Fibroblast of lung (primary cell): ENCODE measurements around the gene MLXIP. TPM values are rescaled to one million over a fixed set of nuclear protein-coding genes. Genes with fewer than 3 reads are reported as not detected.
"Not testable (repeated sequence)": the region's sequence is repeated elsewhere in the genome, so short reads cannot be mapped to it uniquely, and the experiment has no call there.

Experiments
- DNase-seq, 2 donors: peaks; one replicate each; pipeline versions ENCODE4 v3.0.0 to v3.0.0-alpha.2; 2010; ENCODE audit warnings: low read depth in 2 of 2
- H2AFZ ChIP-seq: 2 replicates; pipeline ENCODE4 v1.5.1; 2012; ENCODE audit warnings: low read length, control low read depth, inconsistent platforms
- H3K27ac ChIP-seq: 2 replicates; pipeline ENCODE4 v1.5.1; 2011; ENCODE audit warnings: low read length, control low read depth; ENCODE audit not compliant: insufficient read depth
- H3K27me3 ChIP-seq: 2 replicates; pipeline ENCODE4 v1.5.1; 2011; ENCODE audit warnings: mild to moderate bottlenecking, low read length; ENCODE audit not compliant: control insufficient read depth, insufficient read depth
- H3K36me3 ChIP-seq: 2 replicates; pipeline ENCODE4 v1.5.1; 2011; ENCODE audit warnings: low read length; ENCODE audit not compliant: control insufficient read depth, insufficient read depth
- H3K4me1 ChIP-seq: 2 replicates; pipeline ENCODE4 v1.5.1; 2011; ENCODE audit warnings: low read length; ENCODE audit not compliant: control insufficient read depth, insufficient read depth; ENCODE audit errors: extremely low read depth
- H3K4me2 ChIP-seq: 2 replicates; pipeline ENCODE4 v1.5.1; 2011; ENCODE audit warnings: low read length, control low read depth; ENCODE audit not compliant: insufficient read depth; ENCODE audit errors: extremely low read depth
- H3K4me3 ChIP-seq, 4 experiments: fragments of 200-600 bp in 1 of 4; sonication (generic) in 1 of 4; replicated peaks in 1 of 4; 2 replicates each; pipeline ENCODE4 v1.5.1; 2011 to 2016; ENCODE audit warnings: low read length in 4 of 4, low read depth in 3 of 4, mild to moderate bottlenecking in 3 of 4, control low read depth in 2 of 4, inconsistent platforms in 1 of 4, mixed read lengths in 1 of 4; ENCODE audit not compliant: insufficient read depth in 1 of 4; ENCODE audit errors: control extremely low read depth in 1 of 4
- H3K79me2 ChIP-seq: 2 replicates; pipeline ENCODE4 v1.5.1; 2012; ENCODE audit warnings: mild to moderate bottlenecking, low read length, inconsistent platforms; ENCODE audit not compliant: control insufficient read depth, insufficient read depth
- H3K9ac ChIP-seq: 2 replicates; pipeline ENCODE4 v1.5.1; 2011; ENCODE audit warnings: mild to moderate bottlenecking, low read length, control low read depth; ENCODE audit not compliant: insufficient read depth
- H3K9me3 ChIP-seq: 2 replicates; pipeline ENCODE4 v1.5.1; 2012; ENCODE audit warnings: low read depth, low read length; ENCODE audit not compliant: control insufficient read depth, insufficient read depth
- H4K20me1 ChIP-seq: 2 replicates; pipeline ENCODE4 v1.5.1; 2011; ENCODE audit warnings: low read length; ENCODE audit not compliant: control insufficient read depth, insufficient read depth; ENCODE audit errors: extremely low read depth
- CTCF ChIP-seq, 2 donors: IDR thresholded peaks in 1 of 2; conservative IDR thresholded peaks in 1 of 2; 1 replicate in 1 of 2; 2 replicates in 1 of 2; pipeline ENCODE4 v1.5.1; 2011 to 2012; ENCODE audit warnings: low read length in 2 of 2, control low read depth in 1 of 2, inconsistent platforms in 1 of 2, low read depth in 1 of 2, mild to moderate bottlenecking in 1 of 2
- EZH2 ChIP-seq: IDR thresholded peaks from 2 replicates; pipeline ENCODE4 v1.5.1; 2012; ENCODE audit warnings: low read length, control low read depth, mild to moderate bottlenecking; ENCODE audit errors: missing control alignments
- polyA plus RNA-seq, 2 donors: library from polyadenylated mRNA; depleted of rRNA in 1 of 2; stranded (reverse) in 1 of 2; unstranded in 1 of 2; fragments of >200 nt; gene quantifications; 2 replicates each; pipeline ENCODE4 v1.2.1, GENCODE V29; 2011 to 2012; ENCODE audit warnings: missing spikeins in 1 of 2
- total RNA-seq: library from RNA; depleted of rRNA; stranded (reverse); fragments of >200 nt; gene quantifications from 2 replicates; pipeline ENCODE4 v1.2.1, GENCODE V29; 2014

Gene MLXIP
- total and polyA plus RNA-seq, 2 donors (not counting 1 experiment from before 2014, with no cell fraction given), result 6.6 to 17.0 TPM

DNA sequence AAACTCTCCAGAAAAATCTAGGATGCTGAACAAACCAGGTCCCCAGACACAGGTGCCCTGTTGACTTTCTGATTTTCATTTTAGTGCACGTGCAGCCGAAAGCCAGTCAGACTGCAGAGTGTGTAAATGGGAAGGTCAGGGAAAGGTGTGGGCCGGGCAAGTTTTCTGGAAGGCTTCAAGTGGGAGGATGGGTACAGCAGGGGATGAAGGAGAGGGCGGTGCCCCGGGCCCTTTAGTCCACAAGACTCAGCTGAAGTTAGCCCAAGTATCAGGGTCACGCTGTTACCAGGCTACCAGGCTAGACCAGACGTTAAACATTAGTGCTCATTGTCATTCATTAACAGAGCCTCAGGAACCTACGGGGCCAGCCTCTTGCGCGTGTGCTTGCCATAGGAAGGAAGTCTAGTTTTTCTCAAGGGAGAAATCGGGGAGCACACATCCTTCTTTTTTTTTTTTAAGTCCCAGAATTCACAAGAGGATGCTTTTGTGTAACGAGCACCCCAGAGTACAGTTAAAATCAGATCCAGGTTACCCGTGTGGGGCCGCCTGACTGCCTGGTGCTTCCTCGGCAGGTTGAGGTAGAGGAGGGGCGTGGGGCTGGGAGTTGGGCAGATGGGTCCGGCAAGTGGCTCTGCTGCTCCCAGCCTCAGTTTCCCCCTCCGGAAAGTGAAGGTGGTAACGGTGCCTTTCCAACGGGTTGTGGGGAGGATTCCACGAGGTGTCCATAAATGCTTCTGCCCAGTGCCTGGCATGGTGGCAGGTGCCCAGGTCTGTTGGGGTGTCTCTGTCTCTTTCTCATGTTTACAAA, 37.8 kb upstream of the MLXIP start:
- Histone ChIP-seq H2AFZ (no peak overlapping the region), H3K4me2 (no peak overlapping the region), H3K36me3 (peaks cover 1% of the 10 kb centered on the region), H4K20me1 (no peaks in the 10 kb centered on the region), H3K9ac (no peak overlapping the region), H3K79me2 (no peaks in the 10 kb centered on the region), H3K27ac (no peak overlapping the region), H3K9me3 (no peaks in the 10 kb centered on the region), H3K27me3 (no peaks in the 10 kb centered on the region), H3K4me3 (no peak overlapping the region), H3K4me1 (no peaks in the 10 kb centered on the region)
- DNase-seq, result no peak
- TF ChIP-seq EZH2 (no peak), CTCF (conservative IDR thresholded peaks at IDR 0.05 in 1 of 2, IDR thresholded peaks at IDR 0.05 in 1 of 2; ENCODE audit: low read depth in 1 of 2, low read length in 2 of 2) (no peak)

- H2AFZ ChIP-seq, H3K4me3 ChIP-seq, H3K36me3 ChIP-seq, H3K79me2 ChIP-seq, DNase-seq, H3K4me2 ChIP-seq, H3K27me3 ChIP-seq, H3K9me3 ChIP-seq, H3K4me1 ChIP-seq, H4K20me1 ChIP-seq, H3K27ac ChIP-seq, H3K9ac ChIP-seq: not testable (repeated sequence)
Observed at GRCh38 chr12:122041458-122041857, 37.1 kb upstream of the MLXIP start.

GRCh38 chr12:122042910-122043309, 35.6 kb upstream of the MLXIP start:
- no peak for TF ChIP-seq CTCF (conservative IDR thresholded peaks at IDR 0.05 in 1 of 2, IDR thresholded peaks at IDR 0.05 in 1 of 2; ENCODE audit: low read depth in 1 of 2, low read length in 2 of 2)
- TF ChIP-seq EZH2, result no peak
- no peak overlapping the region for H3K4me2 ChIP-seq
- no peaks in the 10 kb centered on the region for H3K79me2 ChIP-seq
- no peaks in the 10 kb centered on the region for H4K20me1 ChIP-seq
- H3K27me3 ChIP-seq, result no peaks in the 10 kb centered on the region
- no peaks in the 10 kb centered on the region for H3K4me1 ChIP-seq
- H3K27ac ChIP-seq, result no peak overlapping the region
- H2AFZ ChIP-seq, result no peak overlapping the region
- no peaks in the 10 kb centered on the region for H3K36me3 ChIP-seq
- no peak overlapping the region for H3K9ac ChIP-seq
- no peaks in the 10 kb centered on the region for H3K9me3 ChIP-seq
- no peak for DNase-seq
- no peak overlapping the region for H3K4me3 ChIP-seq
